CD4-positive, CD25-positive, alpha-beta regulatory T cell (primary cell): Measurements from ENCODE around the gene SAP30BP. TPM values are rescaled to one million over a fixed set of nuclear protein-coding genes. Genes with fewer than 3 reads are reported as not detected.
A peak's percentile ranks its signal among the peaks of the same experiment; 100 is the strongest.

Source experiments
- ATAC-seq, 2 donors: fragments of 150-1000 bp; cut with Tn5 transposase; one replicate each; pipeline ENCODE4 v1.10.0; 2021; ENCODE audit warnings: low read depth in 2 of 2, moderate number of reproducible peaks in 2 of 2, moderate library complexity in 1 of 2
- DNase-seq, 3 donors: peaks; one replicate each; pipeline versions ENCODE4 v3.0.0 to v3.0.0-alpha.2; 2012 to 2022; ENCODE audit warnings: mixed read lengths in 1 of 3
- H3K27ac ChIP-seq: one replicate; pipeline ENCODE4 v1.7.0; 2013; ENCODE audit warnings: mild to moderate bottlenecking, low read length; ENCODE audit not compliant: insufficient read depth, poor library complexity, severe bottlenecking
- H3K27me3 ChIP-seq: one replicate; pipeline ENCODE4 v1.7.0; 2013; ENCODE audit warnings: low read length; ENCODE audit not compliant: control insufficient read depth, insufficient read depth
- H3K36me3 ChIP-seq: one replicate; pipeline ENCODE4 v1.7.0; 2013; ENCODE audit warnings: mild to moderate bottlenecking, low read length, moderate library complexity; ENCODE audit not compliant: control insufficient read depth, insufficient read depth
- H3K4me1 ChIP-seq: 2 replicates; pipeline ENCODE4 v1.7.0; 2013; ENCODE audit warnings: mild to moderate bottlenecking, low read length; ENCODE audit not compliant: insufficient read depth, control insufficient read depth, poor library complexity, severe bottlenecking
- H3K4me3 ChIP-seq: one replicate; pipeline ENCODE4 v1.7.0; 2013; ENCODE audit warnings: low read depth, mild to moderate bottlenecking, low read length, moderate library complexity
- H3K9me3 ChIP-seq, 2 experiments: 1 replicate in 1 of 2; 2 replicates in 1 of 2; pipeline ENCODE4 v1.7.0; 2013; ENCODE audit warnings: low read length in 2 of 2, mild to moderate bottlenecking in 1 of 2, moderate library complexity in 1 of 2; ENCODE audit not compliant: control insufficient read depth in 2 of 2
- H3K27ac Mint-ChIP-seq, 3 donors: one replicate each; pipeline ENCODE4 v1.8.0; 2020 to 2022; ENCODE audit warnings: mild to moderate bottlenecking in 3 of 3, mixed read lengths in 3 of 3, moderate library complexity in 2 of 3
- H3K27me3 Mint-ChIP-seq: one replicate; pipeline ENCODE4 v1.8.0; 2022; ENCODE audit warnings: mild to moderate bottlenecking, mixed read lengths
- H3K36me3 Mint-ChIP-seq: one replicate; pipeline ENCODE4 v1.8.0; 2020; ENCODE audit warnings: mixed read lengths
- H3K4me1 Mint-ChIP-seq, 4 donors: one replicate each; pipeline ENCODE4 v1.8.0; 2020 to 2022; ENCODE audit warnings: mixed read lengths in 4 of 4, mild to moderate bottlenecking in 1 of 4
- H3K4me3 Mint-ChIP-seq, 4 donors: one replicate each; pipeline ENCODE4 v1.8.0; 2020 to 2022; ENCODE audit warnings: mild to moderate bottlenecking in 4 of 4, mixed read lengths in 4 of 4, moderate library complexity in 3 of 4
- H3K9me3 Mint-ChIP-seq, 7 donors: one replicate each; pipeline ENCODE4 v1.8.0; 2020 to 2022; ENCODE audit warnings: mixed read lengths in 7 of 7, mild to moderate bottlenecking in 3 of 7, moderate library complexity in 2 of 7
- polyA plus RNA-seq, 4 donors: library from polyadenylated mRNA; unstranded; fragments of 300-500 nt; fragmentation: Illumina TruSeq; gene quantifications; one replicate each; pipeline ENCODE4 v1.2.3, GENCODE V29; 2021
- total RNA-seq: library from RNA; stranded (reverse); gene quantifications from one replicate; pipeline ENCODE4 v1.2.3, GENCODE V29; 2022

The SAP30BP gene
- total and polyA plus RNA-seq, 5 donors from 2014 or later: 79.3 to 253 (median 82.6) TPM

GRCh38 chr17:75733471-75733870 is 66.3 kb downstream of the SAP30BP start:
- H3K27ac ChIP-seq: no peak overlapping the region
- Mint-ChIP-seq H3K27me3 (peaks cover 8% of the 10 kb centered on the region), H3K36me3 (no peaks in the 10 kb centered on the region), H3K4me1 (peaks cover 0 to 9% (median 4%) of the 10 kb centered on the region in 4 donors), H3K4me3 (no peak overlapping the region), H3K27ac (no peak overlapping the region), H3K9me3 (no peaks in the 10 kb centered on the region)
- H3K4me3 ChIP-seq: no peak overlapping the region
- H3K4me1 ChIP-seq: no peaks in the 10 kb centered on the region
- ATAC-seq (no peak), DNase-seq (no peak)
- no peaks in the 10 kb centered on the region for H3K9me3 ChIP-seq
- H3K27me3 ChIP-seq: no peaks in the 10 kb centered on the region
- no peaks in the 10 kb centered on the region for H3K36me3 ChIP-seq

DNA sequence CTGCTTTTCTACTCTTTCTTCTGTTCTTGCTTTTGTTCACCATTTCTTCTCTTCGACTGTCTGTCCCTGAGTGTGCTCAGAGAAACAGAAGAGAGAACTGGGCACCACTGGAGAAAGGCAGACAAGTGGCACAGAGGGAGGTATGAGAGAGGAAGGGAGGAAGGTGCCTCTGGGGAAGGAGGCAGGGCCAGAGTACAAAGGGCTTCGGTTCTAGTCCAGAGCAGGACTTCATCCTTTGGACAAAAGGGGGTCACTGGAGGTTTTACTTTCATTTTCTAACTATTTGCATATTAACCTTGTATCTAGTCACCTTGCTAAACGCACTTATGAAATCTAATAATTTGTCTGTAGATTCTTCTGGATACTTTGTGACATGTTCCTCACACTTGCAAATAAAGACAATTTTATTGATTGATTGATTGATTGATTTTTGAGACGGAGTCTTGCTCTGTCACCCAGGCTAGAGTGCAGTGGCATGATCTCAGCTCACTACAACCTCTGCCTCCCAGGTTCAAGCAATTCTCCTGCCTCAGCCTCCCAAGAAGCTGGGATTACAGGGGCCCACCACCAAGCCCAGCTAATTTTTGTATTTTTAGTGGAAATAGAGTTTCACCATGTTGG is 67.6 kb downstream of the SAP30BP start:
- Mint-ChIP-seq H3K4me3 (no peak overlapping the region), H3K27ac (peak overlapping the region in 2 of 3 donors; percentile 33 to 86), H3K27me3 (peaks cover 8% of the 10 kb centered on the region), H3K4me1 (peaks cover 0 to 9% (median 4%) of the 10 kb centered on the region in 4 donors), H3K9me3 (no peaks in the 10 kb centered on the region), H3K36me3 (no peaks in the 10 kb centered on the region)
- Histone ChIP-seq H3K4me3 (no peak overlapping the region), H3K9me3 (no peaks in the 10 kb centered on the region), H3K27me3 (no peaks in the 10 kb centered on the region), H3K36me3 (no peaks in the 10 kb centered on the region), H3K4me1 (no peaks in the 10 kb centered on the region), H3K27ac (no peak overlapping the region)
- DNase-seq (no peak), ATAC-seq (no peak)

DNA sequence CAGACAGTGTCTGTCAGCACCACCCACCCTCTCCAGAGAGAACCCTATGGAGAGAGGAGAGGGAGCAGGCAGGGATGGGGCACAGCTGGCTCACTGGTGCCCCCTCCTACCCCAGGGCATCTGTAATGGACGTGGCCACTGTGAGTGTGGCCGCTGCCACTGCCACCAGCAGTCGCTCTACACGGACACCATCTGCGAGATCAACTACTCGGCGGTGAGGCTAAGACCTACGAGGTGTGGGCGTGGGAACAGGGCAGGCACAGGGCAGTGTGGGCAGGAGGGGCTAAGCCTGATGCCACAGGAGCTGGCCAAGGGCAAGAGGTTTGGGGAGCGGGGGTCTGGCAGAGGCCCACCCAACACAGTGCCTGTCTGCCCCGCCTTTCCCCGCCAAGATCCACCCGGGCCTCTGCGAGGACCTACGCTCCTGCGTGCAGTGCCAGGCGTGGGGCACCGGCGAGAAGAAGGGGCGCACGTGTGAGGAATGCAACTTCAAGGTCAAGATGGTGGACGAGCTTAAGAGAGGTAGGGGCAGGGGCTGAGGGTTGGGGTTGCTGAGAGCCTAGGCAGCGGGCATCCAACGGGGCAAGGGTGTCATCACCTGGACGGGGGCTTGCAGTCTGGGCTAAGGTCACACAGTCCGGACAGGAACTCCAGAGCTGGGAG is 69.2 kb downstream of the SAP30BP start:
- Histone ChIP-seq H3K27me3 (no peaks in the 10 kb centered on the region), H3K27ac (no peak overlapping the region), H3K36me3 (no peaks in the 10 kb centered on the region), H3K9me3 (no peaks in the 10 kb centered on the region), H3K4me3 (no peak overlapping the region), H3K4me1 (no peaks in the 10 kb centered on the region)
- H3K36me3 Mint-ChIP-seq: no peaks in the 10 kb centered on the region
- ATAC-seq: no peak
- no peak overlapping the region for H3K4me3 Mint-ChIP-seq
- H3K4me1 Mint-ChIP-seq: peaks cover 0 to 9% (median 4%) of the 10 kb centered on the region in 4 donors
- no peak for DNase-seq
- no peaks in the 10 kb centered on the region for H3K9me3 Mint-ChIP-seq
- no peak overlapping the region for H3K27ac Mint-ChIP-seq
- H3K27me3 Mint-ChIP-seq: peaks cover 5% of the 10 kb centered on the region

DNA sequence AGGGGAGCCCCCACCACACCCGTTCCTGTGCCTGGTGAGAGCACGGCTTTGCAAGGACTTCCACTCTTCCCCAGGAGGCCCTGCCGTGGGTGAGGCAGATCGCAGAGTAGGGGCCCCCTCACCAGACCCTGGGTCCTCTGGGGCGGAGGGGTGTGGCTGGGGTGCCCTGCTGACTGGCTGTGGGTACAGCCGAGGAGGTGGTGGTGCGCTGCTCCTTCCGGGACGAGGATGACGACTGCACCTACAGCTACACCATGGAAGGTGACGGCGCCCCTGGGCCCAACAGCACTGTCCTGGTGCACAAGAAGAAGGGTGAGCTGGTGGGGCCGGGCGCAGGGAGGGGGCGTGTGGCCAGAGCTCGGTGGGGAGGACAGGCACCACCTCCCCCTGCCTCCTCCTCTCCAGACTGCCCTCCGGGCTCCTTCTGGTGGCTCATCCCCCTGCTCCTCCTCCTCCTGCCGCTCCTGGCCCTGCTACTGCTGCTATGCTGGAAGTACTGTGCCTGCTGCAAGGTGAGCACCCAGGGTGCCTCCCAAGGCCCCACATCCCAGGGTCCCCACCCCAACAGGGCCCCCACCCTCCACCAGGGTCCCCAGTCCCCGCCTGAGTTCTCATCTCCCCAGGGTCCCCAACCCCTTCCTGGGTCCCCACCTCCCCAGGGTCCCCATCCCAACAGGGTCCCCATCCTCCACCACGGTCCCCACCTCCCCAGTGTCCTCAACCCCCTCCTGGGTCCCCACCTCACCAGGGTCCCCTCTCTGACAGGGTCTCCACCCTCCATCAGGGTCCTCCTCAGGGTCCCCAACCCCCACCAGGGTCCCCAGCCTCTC is 70.2 kb downstream of the SAP30BP start:
- H3K27me3 Mint-ChIP-seq: peaks cover 4% of the 10 kb centered on the region
- no peak for DNase-seq
- H3K27ac Mint-ChIP-seq: no peak overlapping the region
- H3K4me3 ChIP-seq: no peak overlapping the region
- H3K36me3 ChIP-seq: no peaks in the 10 kb centered on the region
- no peak overlapping the region for H3K4me3 Mint-ChIP-seq
- no peaks in the 10 kb centered on the region for H3K36me3 Mint-ChIP-seq
- no peaks in the 10 kb centered on the region for H3K9me3 Mint-ChIP-seq
- H3K27me3 ChIP-seq: no peaks in the 10 kb centered on the region
- ATAC-seq: no peak
- H3K9me3 ChIP-seq: no peaks in the 10 kb centered on the region
- H3K4me1 ChIP-seq: no peaks in the 10 kb centered on the region
- H3K27ac ChIP-seq: no peak overlapping the region
- H3K4me1 Mint-ChIP-seq: peaks cover 0 to 9% (median 4%) of the 10 kb centered on the region in 4 donors

DNA sequence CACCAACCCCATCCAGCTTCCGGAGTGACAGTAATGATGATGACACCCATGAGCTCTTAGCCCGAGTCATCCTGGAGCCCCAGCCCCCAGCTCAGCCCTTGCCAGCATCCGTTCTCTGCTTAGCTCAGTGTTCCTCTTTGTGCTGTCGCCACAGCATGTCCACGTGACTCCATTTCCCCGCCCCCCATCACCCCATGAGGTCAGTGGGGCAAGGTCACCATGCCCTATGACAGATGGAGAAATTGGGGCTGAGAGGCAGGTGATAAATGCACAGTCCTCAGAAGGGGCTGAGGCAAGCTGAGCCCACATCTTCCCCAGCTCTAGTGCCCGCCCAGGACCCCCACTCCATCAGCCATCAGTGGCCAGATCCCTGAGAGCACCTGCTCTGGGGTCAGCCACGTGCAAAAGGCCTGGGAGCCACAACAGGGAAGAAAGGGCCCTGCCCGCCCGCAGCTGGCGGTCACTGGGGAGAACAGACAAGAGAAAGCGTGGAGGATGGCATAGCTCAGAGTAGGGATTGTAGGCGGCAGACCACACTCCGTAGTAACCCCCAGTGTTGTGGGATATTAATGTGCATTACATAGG is 71.2 kb downstream of the SAP30BP start:
- H3K27ac Mint-ChIP-seq: no peak overlapping the region
- peaks cover 4% of the 10 kb centered on the region for H3K27me3 Mint-ChIP-seq
- H3K4me1 Mint-ChIP-seq: peaks cover 0 to 9% (median 4%) of the 10 kb centered on the region in 4 donors
- peak overlapping the region in 1 of 4 donors; percentile 92 for H3K4me3 Mint-ChIP-seq
- Histone ChIP-seq H3K27me3 (no peaks in the 10 kb centered on the region), H3K4me3 (no peak overlapping the region), H3K9me3 (no peaks in the 10 kb centered on the region), H3K36me3 (no peaks in the 10 kb centered on the region), H3K4me1 (no peaks in the 10 kb centered on the region), H3K27ac (no peak overlapping the region)
- H3K36me3 Mint-ChIP-seq: no peaks in the 10 kb centered on the region
- H3K9me3 Mint-ChIP-seq: no peaks in the 10 kb centered on the region
- DNase-seq: no peak
- ATAC-seq: peak; percentile 22 to 33

- no peak overlapping the region for H3K4me3 ChIP-seq
- no peaks in the 10 kb centered on the region for H3K36me3 ChIP-seq
- no peak overlapping the region for H3K4me3 Mint-ChIP-seq
- DNase-seq (no peak), ATAC-seq (no peak)
- peaks cover 4% of the 10 kb centered on the region for H3K27me3 Mint-ChIP-seq
- no peaks in the 10 kb centered on the region for H3K36me3 Mint-ChIP-seq
- H3K27ac Mint-ChIP-seq: peak overlapping the region in 1 of 3 donors; percentile 62
- H3K9me3 Mint-ChIP-seq: no peaks in the 10 kb centered on the region
- H3K4me1 ChIP-seq: no peaks in the 10 kb centered on the region
- H3K9me3 ChIP-seq: no peaks in the 10 kb centered on the region
- H3K27ac ChIP-seq: no peak overlapping the region
- H3K27me3 ChIP-seq: no peaks in the 10 kb centered on the region
- peaks cover 0 to 9% (median 4%) of the 10 kb centered on the region in 4 donors for H3K4me1 Mint-ChIP-seq
Observed at GRCh38 chr17:75739174-75739573, 72.0 kb downstream of the SAP30BP start.

GRCh38 chr17:75739801-75740200 is 72.7 kb downstream of the SAP30BP start:
- no peaks in the 10 kb centered on the region for H3K9me3 ChIP-seq
- no peak overlapping the region for H3K4me3 Mint-ChIP-seq
- H3K4me1 Mint-ChIP-seq: peaks cover 0 to 5% (median under 1%) of the 10 kb centered on the region in 4 donors
- H3K27me3 Mint-ChIP-seq: peaks cover 4% of the 10 kb centered on the region
- no peak overlapping the region for H3K4me3 ChIP-seq
- no peaks in the 10 kb centered on the region for H3K9me3 Mint-ChIP-seq
- no peaks in the 10 kb centered on the region for H3K4me1 ChIP-seq
- H3K27me3 ChIP-seq: no peaks in the 10 kb centered on the region
- H3K36me3 ChIP-seq: no peaks in the 10 kb centered on the region
- no peak for ATAC-seq
- DNase-seq: no peak
- no peak overlapping the region for H3K27ac Mint-ChIP-seq
- H3K27ac ChIP-seq: no peak overlapping the region
- no peaks in the 10 kb centered on the region for H3K36me3 Mint-ChIP-seq
